Tibial artery (tissue), 4 donors: ENCODE measurements around the gene FLOT1.
A peak's percentile ranks its signal among the peaks of the same experiment; 100 is the strongest.

ENCODE experiments used
- DNase-seq, 2 donors: peaks; one replicate each; pipeline ENCODE4 v3.0.0-alpha.2; 2019
- H3K27ac ChIP-seq, 2 donors: fragments of 200-600 bp; sonication (generic) in 1 of 2; 1 replicate in 1 of 2; 2 replicates in 1 of 2; pipeline ENCODE4 v1.5.1; 2018 to 2019; ENCODE audit warnings: mild to moderate bottlenecking in 1 of 2
- H3K27me3 ChIP-seq, 2 donors: fragments of 200-600 bp; sonication (generic) in 1 of 2; one replicate each; pipeline versions ENCODE4 v1.5.1 to v1.6.0; 2016 to 2019
- H3K36me3 ChIP-seq, 3 donors: fragments of 200-600 bp; sonication (generic) in 2 of 3; one replicate each; pipeline ENCODE4 v1.5.1; 2016 to 2019; ENCODE audit warnings: mild to moderate bottlenecking in 2 of 3
- H3K4me1 ChIP-seq, 4 donors: fragments of 200-600 bp; sonication (generic) in 2 of 4; 1 replicate in 3 of 4; 2 replicates in 1 of 4; pipeline ENCODE4 v1.5.1; 2016 to 2019
- H3K4me3 ChIP-seq, 2 donors: fragments of 200-600 bp; sonication (generic) in 1 of 2; 1 replicate in 1 of 2; 2 replicates in 1 of 2; pipeline ENCODE4 v1.5.1; 2018 to 2019; ENCODE audit warnings: mild to moderate bottlenecking in 2 of 2
- H3K9me3 ChIP-seq, 3 donors: fragments of 200-600 bp; sonication (generic) in 1 of 3; one replicate each; pipeline ENCODE4 v1.5.1; 2016 to 2019
- CTCF ChIP-seq, 2 experiments: fragments of 200-600 bp in 1 of 2; fragments of 450-650 bp in 1 of 2; IDR thresholded peaks; one replicate each; pipeline ENCODE4 v1.5.1; 2017 to 2019; ENCODE audit warnings: antibody characterized with exemption in 2 of 2, mild to moderate bottlenecking in 1 of 2, moderate library complexity in 1 of 2
- intact Hi-C: fragments of 100-400 bp; cut with DNase I; formaldehyde crosslinking; loops from one replicate; pipeline ENCODE4 v1.15.0; 2023; ENCODE audit warnings: low total_unique reads

FLOT1 gene

GRCh38 chr6:30686009-30686907, 56.2 kb downstream of the FLOT1 start, which contains the start of gene PPP1R18:
Gene PPP1R18 (minus strand): TSS chr6:30686645. CDS start chr6:30686018, 627 bp downstream.
- Histone ChIP-seq H3K9me3 (no peaks in the 10 kb centered on the region), H3K4me3 (peak within 1 kb of the TSS; percentile 64 to 90), H3K36me3 (no peaks in the 10 kb centered on the region), H3K27me3 (no peaks in the 10 kb centered on the region), H3K27ac (peak within 1 kb of the TSS; percentile 94 to 100), H3K4me1 (peaks cover 4 to 84% (median 55%) of the 10 kb centered on the region in 4 donors)
- TF ChIP-seq CTCF (IDR thresholded peaks at IDR 0.05) = no peak
- intact Hi-C loops = no loop called here
- peak; percentile 88 to 95 for DNase-seq

GRCh38 chr6:30685157-30686008, 57.1 kb downstream of the FLOT1 start:
- DNase-seq = peak in 1 of 2 donors; percentile 69
- peaks cover 4 to 88% (median 61%) of the 10 kb centered on the region in 4 donors for H3K4me1 ChIP-seq
- no peaks in the 10 kb centered on the region for H3K9me3 ChIP-seq
- no peak for TF ChIP-seq CTCF (IDR thresholded peaks at IDR 0.05)
- peak overlapping the region; percentile 64 to 90 for H3K4me3 ChIP-seq
- intact Hi-C loops = no loop called here
- H3K27ac ChIP-seq = peak overlapping the region; percentile 94 to 100
- H3K27me3 ChIP-seq = no peaks in the 10 kb centered on the region
- peaks cover 0 to 7% (median 0%) of the 10 kb centered on the region in 3 donors for H3K36me3 ChIP-seq

- DNase-seq = peak; percentile 71 to 87
- Histone ChIP-seq H3K9me3 (no peaks in the 10 kb centered on the region), H3K4me1 (peaks cover 4 to 88% (median 61%) of the 10 kb centered on the region in 4 donors), H3K27ac (peak overlapping the region; percentile 94 to 100), H3K27me3 (no peaks in the 10 kb centered on the region), H3K36me3 (peaks cover 0 to 12% (median 0%) of the 10 kb centered on the region in 3 donors), H3K4me3 (peak overlapping the region; percentile 64 to 90)
- intact Hi-C loops = loop anchor here (5.0 kb wide), 1 partner anchor 193 kb away; no protein-coding TSS in a partner anchor
- TF ChIP-seq CTCF (IDR thresholded peaks at IDR 0.05) = no peak
These were observed 57.9 kb downstream of the FLOT1 start for GRCh38 chr6:30684386-30685156.

GRCh38 chr6:30683980-30684338, 58.5 kb downstream of the FLOT1 start:
- Histone ChIP-seq H3K9me3 (no peaks in the 10 kb centered on the region), H3K4me3 (peak overlapping the region; percentile 64 to 90), H3K27ac (peak overlapping the region; percentile 94 to 100), H3K4me1 (peaks cover 4 to 88% (median 61%) of the 10 kb centered on the region in 4 donors), H3K27me3 (no peaks in the 10 kb centered on the region), H3K36me3 (peaks cover 0 to 14% (median 1%) of the 10 kb centered on the region in 3 donors)
- TF ChIP-seq CTCF (IDR thresholded peaks at IDR 0.05) = no peak
- no peak for DNase-seq
- intact Hi-C loops = loop anchor here (5.0 kb wide), 1 partner anchor 193 kb away; no protein-coding TSS in a partner anchor
